Activated T-cell treated with anti-CD3 and anti-CD28 coated beads for 4 hours (primary cell): ENCODE results near the gene RIMKLA.
A peak's percentile ranks its signal among the peaks of the same experiment; 100 is the strongest.

Experiments
- DNase-seq: peaks from one replicate; pipeline ENCODE4 v3.0.0-alpha.2; 2020

RIMKLA gene

DNA sequence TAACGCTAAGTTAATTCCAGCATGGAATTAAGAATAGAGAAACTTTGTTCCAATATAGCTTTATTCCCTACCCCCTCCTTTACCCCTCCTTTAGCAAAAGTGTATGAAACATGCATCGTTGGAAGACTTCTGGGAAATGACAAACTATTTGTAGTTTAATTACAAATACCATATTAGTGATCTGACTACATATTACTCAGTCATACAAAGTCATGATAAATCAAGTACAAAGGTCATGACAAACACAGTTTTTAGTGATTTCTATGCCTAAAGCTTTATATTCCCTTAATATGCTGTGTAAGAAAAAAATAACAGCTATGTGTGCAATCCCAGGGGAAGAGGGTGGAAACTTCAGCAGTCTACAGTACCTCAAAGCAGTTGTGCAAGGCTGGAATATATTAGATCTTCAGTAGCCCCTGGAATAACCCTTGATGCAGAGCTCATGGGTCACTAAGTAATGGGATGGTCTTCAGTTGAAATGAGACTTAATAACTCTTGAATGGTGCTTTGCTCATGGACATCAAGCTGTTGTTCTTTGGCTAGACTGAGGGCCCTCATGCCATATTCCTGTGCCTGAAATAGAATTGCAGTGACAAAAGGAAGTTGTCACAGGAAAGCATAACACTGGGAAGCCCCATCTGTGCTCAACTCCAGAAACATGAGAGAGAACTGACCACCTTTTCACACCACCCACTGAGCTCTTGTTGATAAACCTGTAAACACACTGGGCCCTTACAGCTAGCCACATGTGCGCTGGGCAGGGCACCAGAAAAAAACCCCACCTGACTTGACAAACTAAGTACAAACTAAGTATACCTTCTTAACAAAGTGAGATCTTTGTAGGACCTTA lies 49.9 kb downstream of the RIMKLA start:
- no peak for DNase-seq

DNA sequence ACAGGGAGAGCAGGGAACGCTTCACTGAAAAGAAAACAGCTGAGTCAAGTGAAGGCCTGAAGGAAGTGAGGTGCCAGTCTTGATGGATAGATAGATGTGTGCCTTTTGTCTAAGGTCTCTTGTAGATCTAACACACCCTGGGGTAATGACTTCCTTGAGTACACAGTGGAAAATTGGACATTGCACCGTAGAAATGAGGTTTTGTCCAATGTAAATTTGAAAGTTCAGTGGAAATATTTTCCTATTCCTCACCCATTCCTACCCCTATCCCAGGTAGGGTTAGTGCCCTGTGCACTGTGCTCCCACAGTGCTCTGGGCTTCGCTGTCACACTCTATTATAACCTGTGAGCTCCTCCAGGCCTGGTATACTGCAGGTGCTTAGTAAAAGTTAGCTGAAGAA lies 50.9 kb downstream of the RIMKLA start:
- no peak for DNase-seq

DNA sequence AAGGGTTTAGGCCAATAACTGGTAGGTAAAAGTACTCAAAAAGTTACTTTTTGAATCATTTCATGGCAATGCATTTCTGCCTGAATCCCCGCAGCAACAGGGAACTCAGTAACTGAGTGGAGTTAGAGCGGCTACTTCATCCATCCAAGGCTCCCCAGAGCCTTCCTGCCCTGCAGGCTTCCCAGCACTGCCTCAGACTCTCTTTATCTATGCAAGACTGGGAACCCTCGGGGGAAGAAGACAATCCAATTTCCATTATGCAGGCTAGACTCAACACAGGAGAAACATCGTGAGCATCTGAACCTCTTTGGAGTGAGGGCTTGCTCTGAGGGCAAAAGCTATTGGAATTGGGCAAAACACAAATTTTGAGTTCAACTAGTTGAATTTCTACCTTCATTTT lies 52.1 kb downstream of the RIMKLA start:
- DNase-seq = no peak

DNA sequence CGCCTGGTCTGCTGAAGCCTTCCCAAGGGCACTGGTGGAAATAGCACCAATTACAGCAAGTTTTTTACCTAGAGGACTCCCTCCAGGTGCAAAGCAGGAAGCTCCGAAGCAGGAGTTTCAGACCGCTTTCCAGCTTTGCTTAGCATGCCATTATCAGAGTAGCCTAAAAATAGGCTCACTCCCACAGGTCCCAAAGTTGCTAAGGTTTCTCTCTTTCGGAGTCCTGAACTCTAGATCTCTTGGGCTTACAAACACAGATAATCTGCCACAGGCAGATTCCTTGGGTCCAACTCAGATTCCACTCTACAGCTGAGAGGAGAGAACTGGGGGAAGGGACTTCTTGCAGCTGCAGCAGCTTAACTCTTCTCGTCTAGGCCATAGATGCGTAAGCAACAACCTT lies 52.8 kb downstream of the RIMKLA start:
- no peak for DNase-seq

DNA sequence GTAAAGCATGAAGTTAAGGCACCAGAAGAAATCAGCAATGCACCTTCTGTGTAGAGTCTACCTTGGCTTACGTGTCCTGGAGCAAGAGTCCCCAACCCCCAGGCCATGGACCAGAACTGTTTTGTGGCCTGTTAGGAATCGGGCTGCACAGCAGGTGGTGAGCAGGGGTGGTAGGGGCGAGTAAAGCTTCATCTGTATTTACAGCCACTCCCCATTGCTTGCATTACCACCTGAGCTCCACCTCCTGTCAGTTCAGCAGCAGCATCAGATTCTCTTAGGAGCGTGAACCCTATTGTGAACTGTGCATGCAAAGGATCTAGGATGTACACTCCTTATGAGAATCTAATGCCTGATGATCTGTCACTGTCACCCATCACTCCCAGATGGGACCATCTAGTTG lies 53.7 kb downstream of the RIMKLA start:
- no peak for DNase-seq

DNA sequence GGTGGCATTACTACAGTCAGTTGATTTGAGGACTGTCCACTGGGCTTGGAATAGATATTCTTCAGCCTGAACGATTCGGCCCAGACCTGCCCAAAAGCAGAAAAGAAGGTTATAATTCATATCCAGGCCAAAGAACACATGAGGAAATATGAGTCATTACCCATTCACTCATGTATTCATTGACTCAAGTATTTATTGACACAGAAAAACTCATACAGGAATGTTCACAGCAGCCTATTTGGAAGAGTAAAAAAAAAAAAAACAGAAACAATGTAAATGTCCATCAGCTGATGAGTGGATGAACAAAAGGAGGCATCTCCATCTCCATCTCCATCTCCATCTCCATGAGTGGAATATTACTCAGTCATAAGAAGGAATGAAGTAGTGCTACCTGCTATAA lies 59.3 kb downstream of the RIMKLA start:
- no peak for DNase-seq

DNA sequence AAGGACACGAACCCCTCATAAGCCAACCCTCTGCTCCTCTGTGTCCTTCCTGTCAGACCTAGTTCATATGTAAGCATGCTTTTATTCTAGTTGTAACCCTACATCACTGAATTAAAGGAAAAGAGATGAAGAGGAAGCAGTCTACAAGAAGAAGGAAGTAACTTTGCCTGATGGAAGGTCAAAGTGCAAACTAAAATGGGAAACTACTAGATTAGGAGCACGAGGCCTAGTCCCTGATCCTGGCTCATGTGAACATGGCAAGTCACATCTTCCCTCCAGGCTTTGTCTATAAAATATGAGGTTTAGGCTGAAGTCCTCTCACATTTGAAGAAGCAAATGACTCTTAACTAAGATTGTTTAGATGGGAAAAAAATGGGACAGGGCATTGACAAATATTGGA lies 62.1 kb downstream of the RIMKLA start:
- DNase-seq = no peak

DNA sequence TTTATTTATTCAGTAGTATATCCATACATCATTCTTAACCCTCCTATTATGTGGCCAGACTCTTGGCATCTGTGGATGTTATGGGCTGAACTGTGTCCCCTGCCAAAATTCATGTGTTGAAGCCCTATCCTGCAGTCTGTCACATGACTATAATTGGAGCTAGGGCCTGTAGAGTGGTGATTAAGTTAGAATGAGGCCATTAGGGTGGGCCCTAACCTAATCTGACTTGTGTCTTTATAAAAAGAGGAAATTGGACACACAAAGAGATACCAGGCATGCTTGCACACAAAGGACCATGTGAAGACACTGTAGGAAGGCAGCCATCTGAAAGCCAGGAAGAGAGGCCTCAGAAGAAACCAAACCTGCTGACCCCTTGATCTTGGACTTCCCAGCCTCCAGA lies 68.7 kb downstream of the RIMKLA start:
- no peak for DNase-seq

DNA sequence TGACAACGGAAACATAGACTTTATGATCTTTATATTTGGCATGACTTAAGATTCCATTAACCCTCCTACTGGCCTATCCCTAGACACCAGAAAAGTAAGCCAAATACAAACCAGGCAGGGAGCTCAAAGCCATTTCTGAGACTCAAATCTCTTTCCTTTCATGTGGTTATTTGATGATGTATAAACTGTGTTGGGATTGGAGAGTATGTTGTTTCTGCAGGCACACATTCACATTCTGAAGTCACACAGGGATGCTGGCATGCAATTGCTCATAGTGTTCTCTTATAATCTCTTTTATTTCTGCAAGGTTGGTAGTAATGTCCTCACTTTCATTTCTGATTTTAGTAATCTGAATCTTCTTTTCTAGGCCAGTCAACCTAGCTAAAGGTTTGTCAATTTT lies 69.5 kb downstream of the RIMKLA start:
- no peak for DNase-seq

DNA sequence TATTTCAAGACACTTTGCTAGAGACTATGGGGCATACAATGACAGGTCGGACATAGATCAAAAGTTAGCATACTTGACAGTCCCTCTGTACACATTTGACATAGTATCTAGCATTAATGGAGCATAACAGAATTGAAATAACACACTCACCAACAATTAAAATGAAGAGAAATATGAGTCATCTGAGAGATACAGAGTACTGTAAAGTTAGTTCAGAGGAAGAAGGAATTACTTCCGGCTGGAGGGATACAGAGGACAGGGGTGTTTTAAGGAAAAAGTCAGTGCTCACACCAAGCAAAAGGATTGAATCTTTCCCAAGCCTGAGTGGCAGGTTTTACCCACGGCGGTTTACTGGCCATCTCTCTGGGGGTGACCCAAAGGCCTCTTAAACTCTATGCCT lies 72.8 kb downstream of the RIMKLA start:
- no peak for DNase-seq

DNA sequence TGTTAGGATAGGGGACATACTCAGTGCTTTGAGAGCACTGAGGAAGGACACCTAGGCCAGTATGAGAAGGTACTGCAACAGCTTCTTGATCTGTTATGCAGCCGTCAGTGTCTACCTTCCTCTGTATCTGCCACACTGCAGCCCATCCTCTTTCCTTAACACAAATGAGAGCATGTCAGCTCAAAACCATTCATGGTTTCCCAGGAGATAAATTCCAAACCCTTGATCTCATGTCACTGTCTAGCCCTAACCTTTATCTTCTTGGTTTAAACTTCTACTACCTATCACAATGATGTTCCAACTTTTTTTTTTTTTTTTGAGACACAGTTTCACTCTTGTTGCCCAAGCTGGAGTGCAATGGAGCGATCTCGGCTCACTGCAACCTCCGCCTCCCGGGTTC lies 73.8 kb downstream of the RIMKLA start:
- DNase-seq = no peak

DNA sequence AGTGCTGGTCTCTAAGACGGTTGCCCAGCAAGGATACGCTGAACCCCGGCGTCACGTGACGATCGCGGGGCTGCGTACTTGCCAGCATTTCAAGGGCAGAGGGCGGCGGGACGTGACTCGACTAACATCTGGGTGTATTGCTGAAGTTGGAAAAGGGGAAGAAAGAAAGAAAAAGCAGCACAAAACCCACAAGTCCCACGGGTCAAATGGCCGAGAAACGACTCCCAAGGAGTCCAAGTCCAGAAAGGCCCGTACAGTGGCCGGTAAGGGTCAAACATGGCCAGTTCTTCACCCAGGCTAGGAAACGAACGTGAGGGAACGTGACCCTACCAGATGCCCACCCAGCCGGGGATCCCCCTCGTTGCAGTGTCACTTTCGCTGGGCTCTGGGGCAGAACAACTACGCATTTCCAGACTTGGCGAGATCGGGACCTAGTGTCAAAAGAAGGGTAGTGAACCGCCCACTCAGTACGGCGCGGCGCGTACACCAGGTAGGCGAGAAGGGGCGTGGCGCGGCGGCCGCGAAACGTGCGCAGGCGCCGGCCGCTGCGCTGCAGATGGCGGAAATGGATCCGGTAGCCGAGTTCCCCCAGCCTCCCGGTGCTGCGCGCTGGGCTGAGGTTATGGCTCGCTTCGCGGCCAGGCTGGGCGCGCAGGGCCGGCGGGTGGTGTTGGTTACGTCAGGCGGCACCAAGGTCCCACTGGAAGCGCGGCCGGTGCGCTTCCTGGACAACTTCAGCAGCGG lies 75.6 kb downstream of the RIMKLA start, which contains the start of the genes PPCS and ZMYND12:
Gene PPCS (plus strand): TSS at position 534 of the 744 bp plus-strand sequence. CDS start 23 bp downstream, at position 557.
Gene ZMYND12 (minus strand): TSS at position 13 of the 744 bp plus-strand sequence. CDS start 25 bp downstream, outside the sequence.
- DNase-seq = peak; percentile 84

DNA sequence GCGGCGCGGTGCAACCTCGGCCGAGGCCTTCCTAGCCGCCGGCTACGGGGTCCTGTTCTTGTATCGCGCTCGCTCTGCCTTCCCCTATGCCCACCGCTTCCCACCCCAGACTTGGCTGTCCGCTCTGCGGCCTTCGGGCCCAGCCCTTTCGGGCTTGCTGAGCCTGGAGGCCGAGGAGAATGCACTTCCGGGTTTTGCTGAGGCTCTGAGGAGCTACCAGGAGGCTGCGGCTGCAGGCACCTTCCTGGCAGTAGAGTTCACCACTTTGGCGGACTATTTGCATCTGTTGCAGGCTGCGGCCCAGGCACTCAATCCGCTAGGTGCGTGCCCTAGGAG lies 76.1 kb downstream of the RIMKLA start:
- DNase-seq = peak; percentile 25

DNA sequence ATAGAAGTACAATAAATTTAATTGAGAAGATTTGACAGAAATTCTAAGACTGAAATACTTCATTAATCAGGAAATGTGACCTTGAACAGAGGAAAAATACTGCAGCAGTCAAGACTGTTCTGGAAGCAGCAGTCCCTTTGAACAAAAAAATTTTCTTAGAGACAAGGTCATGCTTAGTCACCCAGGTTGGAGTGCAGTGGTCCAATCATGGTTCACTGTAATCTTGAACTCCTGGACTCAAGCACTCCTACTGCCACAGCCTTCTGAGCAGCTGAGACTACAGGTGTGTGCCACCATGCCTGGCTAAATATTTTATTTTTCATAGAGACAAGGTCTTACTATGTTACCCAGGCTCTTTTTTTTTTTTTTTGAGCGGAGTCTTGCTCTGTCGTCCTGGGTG lies 80.6 kb downstream of the RIMKLA start:
- DNase-seq = no peak

DNA sequence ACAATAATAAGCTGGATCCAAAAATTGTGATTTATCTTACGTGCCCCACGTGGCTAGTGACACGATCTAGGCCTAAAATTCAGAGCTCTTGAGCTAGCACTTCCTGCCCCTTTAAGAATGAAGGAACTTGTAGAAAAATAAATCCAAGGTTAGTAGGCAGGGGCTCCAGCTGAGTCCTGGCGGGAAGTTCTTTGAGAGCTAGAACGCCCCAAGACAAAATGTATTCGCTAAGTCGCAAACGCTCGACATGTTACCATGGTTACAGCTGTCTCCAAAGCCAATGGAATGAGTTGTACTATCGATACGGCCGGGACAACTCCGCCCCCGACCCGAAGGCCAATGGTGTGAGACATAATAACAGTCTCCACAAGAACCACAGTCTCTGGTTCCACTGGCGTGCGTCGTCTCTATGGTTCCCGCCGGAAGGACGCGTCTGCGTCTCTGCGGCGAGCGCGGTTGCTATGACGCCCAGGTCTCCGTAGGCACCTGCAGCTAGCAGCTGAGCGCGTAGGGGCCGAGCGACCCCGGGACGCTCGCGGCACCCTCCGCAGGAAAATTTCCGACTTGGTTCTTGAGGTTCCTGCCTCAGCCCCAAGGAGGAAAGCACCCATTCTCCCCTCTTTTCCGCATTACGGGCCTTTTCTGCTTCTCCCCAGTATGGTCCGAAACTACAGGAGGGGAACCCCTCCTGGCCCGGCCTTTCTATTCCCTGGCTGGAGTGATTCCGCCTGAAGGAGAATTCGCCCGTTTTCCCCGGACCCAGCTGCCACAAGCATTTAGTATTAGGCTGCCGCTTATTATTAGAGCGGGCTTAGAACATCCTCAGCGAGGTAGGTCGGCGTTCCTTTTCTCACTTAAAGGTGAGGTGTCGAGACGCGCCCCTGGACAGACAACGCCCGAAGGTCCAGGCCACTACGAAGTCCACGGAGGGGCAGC lies 82.5 kb downstream of the RIMKLA start, which contains the start of gene CCDC30:
Gene CCDC30 (plus strand): TSS at position 459 of the 936 bp plus-strand sequence. CDS start 17,266 bp downstream, outside the sequence.
- DNase-seq = peak; percentile 91

DNA sequence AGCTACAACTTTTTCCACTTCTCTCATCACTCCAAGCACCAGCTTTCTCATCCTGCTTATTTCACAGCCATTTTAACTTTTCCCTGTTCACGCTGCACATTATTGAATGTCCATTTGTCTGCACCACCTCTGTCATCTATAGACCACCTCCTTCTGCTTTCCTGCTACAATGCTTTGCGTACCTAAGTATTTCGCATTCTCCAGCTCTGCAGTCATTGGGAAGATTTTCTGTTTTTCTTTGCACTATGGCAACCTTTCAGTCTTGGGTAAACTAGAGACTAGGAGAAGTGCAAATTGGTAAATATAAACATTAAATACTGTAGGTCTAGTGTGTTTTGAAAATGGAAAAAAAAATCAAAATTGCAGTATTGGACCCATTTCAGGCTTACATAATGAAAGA lies 83.3 kb downstream of the RIMKLA start:
- no peak for DNase-seq

DNA sequence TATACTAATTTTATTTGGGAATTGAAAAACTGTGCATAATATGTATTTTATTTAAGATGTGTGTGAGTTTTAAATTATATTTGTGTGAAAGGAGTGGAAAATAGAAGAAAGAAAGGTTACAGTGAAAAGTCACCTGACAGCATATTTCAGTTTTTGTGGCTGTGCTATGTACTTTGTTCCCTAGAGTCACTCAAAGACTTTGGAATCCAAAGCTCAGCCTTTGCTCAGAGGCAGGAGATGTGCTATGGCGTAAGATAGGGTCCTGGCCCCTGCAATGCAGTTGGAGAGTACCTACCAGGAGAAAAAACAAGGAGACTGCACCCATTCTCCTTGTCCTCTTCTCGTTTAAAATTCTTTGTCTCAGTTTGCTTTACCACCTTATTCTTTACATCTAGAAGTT lies 85.4 kb downstream of the RIMKLA start:
- DNase-seq = no peak

DNA sequence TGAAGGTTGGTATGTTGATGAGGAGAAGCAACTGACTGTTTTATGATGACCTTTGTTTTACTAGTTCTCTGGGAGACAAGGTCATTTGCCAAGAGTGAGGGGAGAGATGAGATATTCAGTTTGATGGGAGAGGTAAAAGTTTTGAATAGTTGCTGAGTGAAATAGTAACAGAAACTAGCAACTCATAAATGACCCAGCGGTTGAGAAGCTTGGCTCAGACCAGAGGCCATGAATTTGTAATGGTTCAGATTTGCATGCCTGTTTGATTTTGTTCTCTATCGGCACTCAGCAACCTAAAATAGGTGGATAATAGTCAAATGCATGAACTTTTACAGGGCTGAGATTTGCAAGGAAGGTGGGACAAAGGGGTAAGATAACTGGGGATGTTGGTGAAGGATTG lies 89.1 kb downstream of the RIMKLA start:
- DNase-seq = no peak
